Pancreas (tissue), 10 donors: ENCODE results near the gene GRAMD1C. TPM values are rescaled to one million over a fixed set of nuclear protein-coding genes. Genes with fewer than 3 reads are reported as not detected.

Source experiments
- ATAC-seq, 4 donors: fragments of 200-7000 bp; cut with Tn5 transposase; one replicate each; pipeline versions ENCODE4 v1.8.0 to v1.9.1; 2020; ENCODE audit warnings: mild to moderate bottlenecking in 4 of 4, moderate library complexity in 4 of 4
- DNase-seq, 6 donors: peaks; one replicate each; pipeline ENCODE4 v3.0.0-alpha.2; 2020
- FAIRE-seq: peaks from 2 replicates; lab custom pipeline; 2012; peaks lifted over from hg19 to GRCh38; lab: Jason Lieb, UNC
- H3K27ac ChIP-seq, 4 donors: fragments of 200-600 bp; sonication (generic); 1 replicate in 3 of 4; 2 replicates in 1 of 4; pipeline versions ENCODE4 v1.5.0 to v1.8.0; 2020
- H3K27me3 ChIP-seq, 4 donors: fragments of 200-600 bp; one replicate each; pipeline ENCODE4 v1.8.0; 2021
- H3K36me3 ChIP-seq, 3 donors: fragments of 200-600 bp; sonication (generic) in 1 of 3; one replicate each; pipeline versions ENCODE4 v1.5.0 to v1.8.0; 2020 to 2021
- H3K4me1 ChIP-seq, 3 donors: fragments of 200-600 bp; one replicate each; pipeline ENCODE4 v1.8.0; 2021
- H3K4me3 ChIP-seq, 4 donors: fragments of 200-600 bp; sonication (generic) in 2 of 4; one replicate each; pipeline versions ENCODE4 v1.5.0 to v1.8.0; 2020 to 2021
- H3K9me3 ChIP-seq, 4 donors: fragments of 200-600 bp; one replicate each; pipeline ENCODE4 v1.8.0; 2021
- CTCF ChIP-seq, 4 donors: fragments of 200-600 bp; sonication (generic) in 3 of 4; IDR thresholded peaks; one replicate each; pipeline versions ENCODE4 v1.5.0 to v1.8.0; 2021; ENCODE audit warnings: antibody characterized with exemption in 4 of 4
- WGBS, 2 donors: extraction: QIAGEN DNeasy Blood & Tissue Kit; methylation state at CpG; one replicate each; pipeline ENCODE4 v1.1.7; 2013; 5-methylcytosine and 5-hydroxymethylcytosine counted together
- intact Hi-C, 3 donors: fragments of 100-400 bp; cut with DNase I; formaldehyde crosslinking; loops; one replicate each; pipeline versions ENCODE4 v1.11.1 to v1.14.2; 2022
- polyA plus RNA-seq, 2 donors: library from polyadenylated mRNA; stranded (reverse); fragments of 200-250 nt; gene quantifications; one replicate each; pipeline ENCODE4 v1.2.3, GENCODE V29; 2013
- total RNA-seq, 6 donors: library from RNA; stranded (reverse); fragmentation: NEBNext Ultra II Directional in 4 of 6; extraction: Animal tissue kit (Norgen Biotek cat#: 25700) in 4 of 6; gene quantifications; one replicate each; pipeline versions ENCODE4 v1.2.1 to v1.2.4, GENCODE V29; 2021 to 2023
- donor health status: healthy with polysubstance abuse.
- donor health status: DM: no; HTN: no; CAD: no; lungs with moderate emphysema.
- donor health status: DM: no; HTN: no; CAD: no.
- donor health status: control.
- donor health status: control.
- donor health status: Bipolar disorder and iron deficiency.
- donor health status: DM: yes; HTN: yes; CAD: no.
- donor health status: DM: no; HTN: no; CAD: no.
- donor health status: DM: no; HTN: no; CAD: no.
- donor health status: DM: yes; HTN: yes; CAD: no.

The GRAMD1C gene
- total and polyA plus RNA-seq, 8 donors = 6.2 to 21.7 (median 9.1) TPM

DNA sequence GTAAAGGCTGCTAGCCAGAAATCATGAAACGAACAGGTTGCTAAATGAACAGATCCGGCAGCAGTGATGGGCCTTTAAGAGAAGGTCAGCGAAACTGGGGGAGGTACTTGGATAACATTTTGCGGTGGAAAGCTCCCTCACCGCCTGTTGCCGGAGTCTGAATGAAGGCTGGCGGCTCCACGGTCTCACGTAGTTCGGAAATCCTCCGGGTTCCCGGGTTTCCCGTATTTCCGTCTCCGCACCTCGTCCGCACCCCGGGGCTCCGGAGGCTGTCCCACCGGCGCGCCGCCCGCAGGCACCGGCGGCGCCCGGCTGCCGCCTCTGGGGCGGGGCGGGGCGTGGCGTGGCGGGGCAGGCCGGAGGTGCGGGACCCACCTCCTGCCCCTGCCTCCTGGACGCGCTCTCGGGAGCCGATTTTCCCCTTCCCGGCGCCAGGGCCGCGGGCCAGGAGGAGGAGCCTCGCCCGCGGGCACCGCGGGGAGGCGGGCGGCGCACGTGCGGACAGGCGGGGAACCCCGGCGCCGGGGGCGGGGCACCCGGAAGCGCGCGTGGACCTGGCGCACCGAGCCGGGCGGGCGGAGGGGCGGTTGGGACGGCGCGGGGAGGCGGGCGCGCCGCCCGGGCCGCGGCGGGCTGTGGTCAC is 108.9 kb downstream of the GRAMD1C start, which contains the start of gene ZDHHC23:
ZDHHC23 (plus strand) TSS at position 642 of the 643 bp plus-strand sequence. CDS start 790 bp downstream, outside the sequence.
- Histone ChIP-seq H3K27me3 (no peaks in the 10 kb centered on the region), H3K36me3 (no peaks in the 10 kb centered on the region), H3K4me1 (no peaks in the 10 kb centered on the region), H3K27ac (peak within 1 kb of the TSS; percentile 58 to 78 (median 74)), H3K9me3 (no peaks in the 10 kb centered on the region), H3K4me3 (peak within 1 kb of the TSS; percentile 71 to 96 (median 84))
- DNase-seq (peak; percentile 89 to 95 (median 93)), FAIRE-seq (no peak), ATAC-seq (peak; percentile 91 to 94 (median 93))
- intact Hi-C loops = no loop called here
- 0% methylated on average over 40 to 80 of the region's 80 CpGs for WGBS, 2 donors
- TF ChIP-seq CTCF (IDR thresholded peaks at IDR 0.05) = no peak

GRCh38 chr3:113948015-113948917 is 109.7 kb downstream of the GRAMD1C start:
- H3K9me3 ChIP-seq = no peaks in the 10 kb centered on the region
- DNase-seq = peak; percentile 61 to 87 (median 71)
- peak overlapping the region; percentile 71 to 96 (median 84) for H3K4me3 ChIP-seq
- 1% methylated on average over 56 to 65 of the region's 65 CpGs for WGBS, 2 donors
- ATAC-seq = peak; percentile 50 to 78 (median 66)
- no peaks in the 10 kb centered on the region for H3K36me3 ChIP-seq
- no peaks in the 10 kb centered on the region for H3K27me3 ChIP-seq
- no peak for FAIRE-seq
- TF ChIP-seq CTCF (IDR thresholded peaks at IDR 0.05) = no peak
- no peaks in the 10 kb centered on the region for H3K4me1 ChIP-seq
- intact Hi-C loops = no loop called here
- peak overlapping the region; percentile 58 to 78 (median 72) for H3K27ac ChIP-seq

GRCh38 chr3:113952921-113953320 is 114.3 kb downstream of the GRAMD1C start:
- ATAC-seq = no peak
- H3K4me1 ChIP-seq = no peaks in the 10 kb centered on the region
- no peak for TF ChIP-seq CTCF (IDR thresholded peaks at IDR 0.05)
- H3K9me3 ChIP-seq = no peaks in the 10 kb centered on the region
- intact Hi-C loops = no loop called here
- no peak for FAIRE-seq
- DNase-seq = no peak
- no peaks in the 10 kb centered on the region for H3K27me3 ChIP-seq
- no peak overlapping the region for H3K27ac ChIP-seq
- no peak overlapping the region for H3K4me3 ChIP-seq
- no peaks in the 10 kb centered on the region for H3K36me3 ChIP-seq

DNA sequence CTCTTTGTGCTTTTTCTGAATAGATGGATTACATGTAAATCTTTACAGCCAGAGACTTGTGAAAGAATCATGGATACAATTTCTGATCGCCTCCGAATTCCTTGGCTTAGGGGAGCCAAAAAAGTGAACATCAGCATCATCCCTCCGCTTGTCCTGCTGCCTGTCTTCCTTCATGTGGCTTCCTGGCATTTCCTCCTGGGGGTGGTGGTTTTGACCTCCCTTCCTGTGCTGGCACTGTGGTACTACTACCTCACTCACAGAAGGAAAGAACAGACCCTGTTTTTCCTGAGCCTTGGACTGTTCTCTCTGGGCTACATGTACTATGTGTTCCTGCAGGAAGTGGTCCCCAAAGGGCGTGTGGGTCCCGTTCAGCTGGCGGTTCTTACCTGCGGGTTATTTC is 115.1 kb downstream of the GRAMD1C start:
- peaks cover 0 to 6% (median 5%) of the 10 kb centered on the region in 3 donors for H3K36me3 ChIP-seq
- H3K9me3 ChIP-seq = no peaks in the 10 kb centered on the region
- no peak for DNase-seq
- WGBS, 2 donors = 81 to 85% methylated on average over 7 of the region's 7 CpGs
- no peaks in the 10 kb centered on the region for H3K4me1 ChIP-seq
- TF ChIP-seq CTCF (IDR thresholded peaks at IDR 0.05) = no peak
- H3K27ac ChIP-seq = no peak overlapping the region
- no peak for FAIRE-seq
- intact Hi-C loops = no loop called here
- no peaks in the 10 kb centered on the region for H3K27me3 ChIP-seq
- no peak for ATAC-seq
- H3K4me3 ChIP-seq = no peak overlapping the region
